Body of pancreas (tissue), 4 donors: ENCODE data around the gene OR6V1. TPM values are rescaled to one million over a fixed set of nuclear protein-coding genes. Genes with fewer than 3 reads are reported as not detected.

Experiments
- ATAC-seq: fragments of 150-250 bp; one replicate; pipeline ENCODE4 v1.9.1; 2016
- DNase-seq, 4 donors: peaks; one replicate each; pipeline ENCODE4 v3.0.0-alpha.2; 2019
- H3K27ac ChIP-seq, 4 donors: fragments of 200-600 bp; sonication (generic); 1 replicate in 3 of 4; 2 replicates in 1 of 4; pipeline versions ENCODE4 v1.5.1 to v1.6.1; 2016 to 2019; ENCODE audit warnings: mild to moderate bottlenecking in 1 of 4, mixed read lengths in 1 of 4, moderate library complexity in 1 of 4
- H3K27me3 ChIP-seq, 2 donors: fragments of 200-600 bp; sonication (generic); one replicate each; pipeline ENCODE4 v1.6.0; 2016; ENCODE audit warnings: mild to moderate bottlenecking in 1 of 2
- H3K36me3 ChIP-seq, 2 donors: fragments of 200-600 bp; sonication (generic); replicated peaks in 1 of 2; 2 replicates each; pipeline ENCODE4 v1.5.1; 2016; ENCODE audit warnings: low read depth in 2 of 2; ENCODE audit not compliant: insufficient read depth in 1 of 2
- H3K4me1 ChIP-seq: fragments of 200-600 bp; sonication (generic); one replicate; pipeline ENCODE4 v1.6.0; 2016
- H3K4me3 ChIP-seq, 2 donors: fragments of 200-600 bp; sonication (generic); 1 replicate in 1 of 2; 2 replicates in 1 of 2; pipeline ENCODE4 v1.5.1; 2016 to 2019
- H3K9me3 ChIP-seq, 3 donors: fragments of 200-600 bp; sonication (generic); 1 replicate in 2 of 3; 2 replicates in 1 of 3; pipeline ENCODE4 v1.5.1; 2016
- POLR2A ChIP-seq, 3 donors: fragments of 450-650 bp; IDR thresholded peaks; one replicate each; pipeline ENCODE4 v1.6.1; 2016; ENCODE audit warnings: antibody characterized with exemption in 3 of 3, mild to moderate bottlenecking in 2 of 3
- WGBS, 2 donors: methylation state at CpG; one replicate each; pipeline ENCODE4 v1.1.5; 2017; 5-methylcytosine and 5-hydroxymethylcytosine counted together
- intact Hi-C: fragments of 100-400 bp; cut with DNase I; formaldehyde crosslinking; loops from one replicate; pipeline ENCODE4 v1.15.1; 2023
- total RNA-seq, 2 donors: library from RNA; depleted of rRNA; stranded (reverse); fragments of >200 nt; gene quantifications; one replicate each; pipeline ENCODE4 v1.1.0, GENCODE V29; 2016
- TF ChIP-seq, protein P1 (sequence below), 7 experiments: fragments of 450-650 bp in 4 of 7; fragments of 200-600 bp in 3 of 7; sonication (generic) in 3 of 7; IDR thresholded peaks; one replicate each; pipeline ENCODE4 v1.5.1; 2016 to 2019; ENCODE audit warnings: antibody characterized with exemption in 7 of 7

Gene OR6V1
- total RNA-seq, 2 donors from 2014 or later = not detected

DNA sequence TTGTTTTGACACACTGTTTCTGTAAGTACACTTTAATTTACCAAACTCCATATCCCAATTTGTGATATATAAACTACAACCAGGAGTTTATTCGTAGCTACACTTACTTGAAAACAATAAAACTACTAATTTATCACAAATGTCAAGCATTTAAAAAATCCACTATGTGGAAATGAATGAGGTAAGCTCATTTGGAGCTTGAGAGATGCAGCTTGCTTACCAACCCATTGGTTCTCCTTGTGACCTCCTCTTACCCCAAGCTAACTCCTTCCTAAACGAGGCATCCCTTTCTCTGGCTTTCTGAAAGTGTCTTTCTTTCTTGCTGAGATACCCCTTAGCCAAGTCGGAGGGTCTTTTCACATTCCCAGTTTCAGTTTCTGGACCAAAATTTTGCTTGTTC is 2.5 kb downstream of the OR6V1 start:
- H3K27ac ChIP-seq = no peak overlapping the region
- H3K27me3 ChIP-seq = no peaks in the 10 kb centered on the region
- ATAC-seq = no peak
- no peak for DNase-seq
- no peaks in the 10 kb centered on the region for H3K9me3 ChIP-seq
- intact Hi-C loops = no loop called here
- TF ChIP-seq, protein P1, sequence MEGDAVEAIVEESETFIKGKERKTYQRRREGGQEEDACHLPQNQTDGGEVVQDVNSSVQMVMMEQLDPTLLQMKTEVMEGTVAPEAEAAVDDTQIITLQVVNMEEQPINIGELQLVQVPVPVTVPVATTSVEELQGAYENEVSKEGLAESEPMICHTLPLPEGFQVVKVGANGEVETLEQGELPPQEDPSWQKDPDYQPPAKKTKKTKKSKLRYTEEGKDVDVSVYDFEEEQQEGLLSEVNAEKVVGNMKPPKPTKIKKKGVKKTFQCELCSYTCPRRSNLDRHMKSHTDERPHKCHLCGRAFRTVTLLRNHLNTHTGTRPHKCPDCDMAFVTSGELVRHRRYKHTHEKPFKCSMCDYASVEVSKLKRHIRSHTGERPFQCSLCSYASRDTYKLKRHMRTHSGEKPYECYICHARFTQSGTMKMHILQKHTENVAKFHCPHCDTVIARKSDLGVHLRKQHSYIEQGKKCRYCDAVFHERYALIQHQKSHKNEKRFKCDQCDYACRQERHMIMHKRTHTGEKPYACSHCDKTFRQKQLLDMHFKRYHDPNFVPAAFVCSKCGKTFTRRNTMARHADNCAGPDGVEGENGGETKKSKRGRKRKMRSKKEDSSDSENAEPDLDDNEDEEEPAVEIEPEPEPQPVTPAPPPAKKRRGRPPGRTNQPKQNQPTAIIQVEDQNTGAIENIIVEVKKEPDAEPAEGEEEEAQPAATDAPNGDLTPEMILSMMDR (IDR thresholded peaks at IDR 0.05) = no peak
- TF ChIP-seq POLR2A (IDR thresholded peaks at IDR 0.05) = no peak
- 47 to 53% methylated on average over 3 of the region's 3 CpGs for WGBS, 2 donors
- no peak overlapping the region for H3K4me3 ChIP-seq
- no peaks in the 10 kb centered on the region for H3K36me3 ChIP-seq
- H3K4me1 ChIP-seq = no peaks in the 10 kb centered on the region

DNA sequence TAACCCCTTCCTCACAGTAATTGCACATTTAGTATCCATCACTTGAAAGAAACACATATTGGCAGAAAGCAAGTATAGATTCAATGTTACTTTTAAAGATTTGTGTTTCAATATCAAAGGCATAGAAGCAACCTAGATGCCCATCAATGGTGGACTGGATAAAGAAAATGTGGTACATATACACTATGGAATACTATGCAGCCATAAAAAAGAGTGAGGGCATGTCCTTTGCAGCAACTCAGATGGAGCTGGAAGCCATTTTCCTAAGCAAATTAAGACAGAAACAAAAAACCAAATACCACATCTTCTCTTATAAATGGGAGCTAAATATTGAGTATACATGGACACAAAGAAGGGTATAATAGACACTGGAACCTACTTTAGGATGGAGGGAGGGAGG is 3.6 kb downstream of the OR6V1 start:
- intact Hi-C loops = no loop called here
- no peaks in the 10 kb centered on the region for H3K36me3 ChIP-seq
- H3K27ac ChIP-seq = no peak overlapping the region
- DNase-seq (no peak), ATAC-seq (no peak)
- H3K27me3 ChIP-seq = no peaks in the 10 kb centered on the region
- no peaks in the 10 kb centered on the region for H3K4me1 ChIP-seq
- H3K4me3 ChIP-seq = no peak overlapping the region
- no peak for TF ChIP-seq POLR2A (IDR thresholded peaks at IDR 0.05)
- TF ChIP-seq, protein P1 (IDR thresholded peaks at IDR 0.05) = no peak
- H3K9me3 ChIP-seq = no peaks in the 10 kb centered on the region

DNA sequence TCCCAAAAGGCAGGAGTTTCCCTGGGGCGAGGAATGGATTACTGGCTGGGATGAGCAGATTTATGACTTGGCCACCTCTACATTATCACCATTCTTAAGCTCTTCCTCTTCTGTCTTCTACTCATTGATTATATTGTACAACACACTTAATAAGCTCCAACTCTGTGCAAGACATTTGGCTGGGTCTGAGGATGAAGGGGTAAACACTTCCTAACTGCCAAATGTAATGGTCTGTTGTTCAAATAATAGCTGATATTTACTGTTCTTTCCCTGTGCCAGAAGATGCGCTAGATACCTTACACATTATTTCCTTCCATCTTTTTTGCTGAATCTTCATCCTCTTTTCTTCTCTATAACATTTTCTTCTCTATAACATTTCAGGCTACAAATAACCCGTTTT is 11.6 kb downstream of the OR6V1 start:
- no peak for TF ChIP-seq POLR2A (IDR thresholded peaks at IDR 0.05)
- TF ChIP-seq, protein P1 (IDR thresholded peaks at IDR 0.05) = no peak
- Histone ChIP-seq H3K4me1 (no peaks in the 10 kb centered on the region), H3K36me3 (no peaks in the 10 kb centered on the region), H3K4me3 (no peak overlapping the region), H3K27me3 (no peaks in the 10 kb centered on the region), H3K9me3 (no peaks in the 10 kb centered on the region), H3K27ac (no peak overlapping the region)
- WGBS, 2 donors = 51 to 72% methylated on average over 3 of the region's 3 CpGs
- intact Hi-C loops = no loop called here
- DNase-seq = no peak
- ATAC-seq = no peak

DNA sequence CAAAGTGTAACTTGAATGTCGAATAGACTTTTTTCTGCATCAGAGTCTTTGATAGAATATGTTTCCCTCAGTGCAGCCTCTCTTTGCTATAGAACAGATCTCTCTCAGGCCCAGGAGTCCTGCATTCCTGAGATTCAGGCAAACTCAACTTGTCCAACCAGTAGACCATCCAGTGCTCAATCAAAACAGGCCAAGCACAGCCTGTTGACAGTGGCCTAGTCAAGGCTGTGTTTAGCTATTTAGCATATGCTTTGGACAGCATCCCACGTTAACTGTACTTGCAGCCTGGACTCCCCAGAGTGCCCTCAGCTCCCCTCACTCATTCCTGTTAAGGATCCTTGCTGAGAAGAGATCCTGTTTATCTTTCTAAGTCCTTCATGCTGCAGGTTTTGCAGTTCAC is 16.3 kb downstream of the OR6V1 start:
- H3K4me1 ChIP-seq = no peaks in the 10 kb centered on the region
- no peak overlapping the region for H3K27ac ChIP-seq
- H3K9me3 ChIP-seq = no peaks in the 10 kb centered on the region
- intact Hi-C loops = no loop called here
- ATAC-seq (no peak), DNase-seq (no peak)
- H3K4me3 ChIP-seq = no peak overlapping the region
- TF ChIP-seq POLR2A (IDR thresholded peaks at IDR 0.05) = no peak
- TF ChIP-seq, protein P1 (IDR thresholded peaks at IDR 0.05) = no peak
- whole genome bisulfite sequencing, 2 donors = 68 to 89% methylated on average over 2 of the region's 2 CpGs
- no peaks in the 10 kb centered on the region for H3K27me3 ChIP-seq
- no peaks in the 10 kb centered on the region for H3K36me3 ChIP-seq

DNA sequence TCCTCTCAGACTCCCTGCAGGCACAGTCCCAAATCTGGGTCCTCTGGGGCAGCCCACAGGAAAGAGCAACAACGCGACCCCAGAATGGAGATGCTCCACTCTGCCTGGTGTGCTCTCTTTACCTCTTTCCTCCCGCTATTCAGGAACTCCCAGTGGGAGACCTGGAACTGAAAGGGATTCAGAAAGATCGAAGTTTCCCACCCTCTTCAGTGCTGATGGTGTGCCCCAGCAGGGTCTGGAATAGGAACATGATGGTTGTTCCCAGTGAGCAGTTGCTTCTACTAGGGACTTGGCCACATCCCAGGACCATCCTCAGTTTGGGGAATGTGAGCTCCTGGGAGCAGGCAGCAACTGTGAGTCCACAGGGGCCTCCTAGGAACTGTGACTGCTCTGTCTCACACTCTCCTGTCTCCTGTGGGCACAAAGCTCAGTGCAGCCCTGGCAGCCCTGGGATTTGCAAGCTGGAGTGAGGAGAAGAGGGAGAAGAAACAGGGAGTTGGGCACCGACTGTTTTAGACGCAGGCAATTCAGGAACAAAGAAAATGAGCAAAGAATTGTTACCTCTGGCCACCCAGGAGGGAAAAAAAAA is 17.9 kb downstream of the OR6V1 start:
- Histone ChIP-seq H3K9me3 (no peaks in the 10 kb centered on the region), H3K27me3 (no peaks in the 10 kb centered on the region), H3K4me3 (no peak overlapping the region), H3K4me1 (no peaks in the 10 kb centered on the region), H3K36me3 (no peaks in the 10 kb centered on the region), H3K27ac (no peak overlapping the region)
- no peak for DNase-seq
- no peak for ATAC-seq
- intact Hi-C loops = no loop called here
- 53 to 62% methylated on average over 4 to 6 of the region's 6 CpGs for WGBS, 2 donors
- TF ChIP-seq POLR2A (IDR thresholded peaks at IDR 0.05) = no peak
- TF ChIP-seq, protein P1 (IDR thresholded peaks at IDR 0.05) = no peak
